Thymus (tissue), 11 donors: ENCODE results near the gene EVPL. TPM values are rescaled to one million over a fixed set of nuclear protein-coding genes. Genes with fewer than 3 reads are reported as not detected.
"Not testable (repeated sequence)": the region's sequence is repeated elsewhere in the genome, so short reads cannot be mapped to it uniquely, and the experiment has no call there.

ENCODE experiments used
- DNase-seq, 9 donors: peaks; one replicate each; pipeline ENCODE4 v3.0.0-alpha.2; 2013; ENCODE audit warnings: low spot score in 9 of 9, low read depth in 6 of 9, missing footprints in 1 of 9
- H3K27ac ChIP-seq, 2 donors: one replicate each; pipeline ENCODE4 v1.5.1; 2013; ENCODE audit warnings: control low read depth in 1 of 2, low read depth in 1 of 2, low read length in 1 of 2, mild to moderate bottlenecking in 1 of 2, moderate library complexity in 1 of 2
- H3K27me3 ChIP-seq, 2 donors: one replicate each; pipeline ENCODE4 v1.5.1; 2013; ENCODE audit warnings: low read length in 1 of 2; ENCODE audit not compliant: control insufficient read depth in 2 of 2, insufficient read depth in 1 of 2
- H3K36me3 ChIP-seq, 2 donors: one replicate each; pipeline ENCODE4 v1.5.1; 2013; ENCODE audit warnings: low read length in 1 of 2, mild to moderate bottlenecking in 1 of 2, moderate library complexity in 1 of 2; ENCODE audit not compliant: control insufficient read depth in 2 of 2, insufficient read depth in 2 of 2
- H3K4me1 ChIP-seq, 2 donors: one replicate each; pipeline ENCODE4 v1.5.1; 2013; ENCODE audit warnings: low read length in 2 of 2; ENCODE audit not compliant: control insufficient read depth in 2 of 2, insufficient read depth in 2 of 2
- H3K4me3 ChIP-seq, 2 donors: one replicate each; pipeline ENCODE4 v1.5.1; 2013; ENCODE audit warnings: low read length in 2 of 2, control low read depth in 1 of 2, mild to moderate bottlenecking in 1 of 2
- H3K9me3 ChIP-seq, 2 donors: one replicate each; pipeline ENCODE4 v1.5.1; 2013; ENCODE audit warnings: low read length in 1 of 2, mild to moderate bottlenecking in 1 of 2; ENCODE audit not compliant: control insufficient read depth in 2 of 2, insufficient read depth in 1 of 2
- WGBS: extraction: QIAGEN DNeasy Blood & Tissue Kit; methylation state at CpG from one replicate; pipeline ENCODE4 v1.1.7; 2013; 5-methylcytosine and 5-hydroxymethylcytosine counted together
- polyA plus RNA-seq: library from polyadenylated mRNA; stranded (reverse); fragments of 200-250 nt; gene quantifications from one replicate; pipeline ENCODE4 v1.2.3, GENCODE V29; 2013
- total RNA-seq: library from RNA; stranded (reverse); fragments of 120-200 nt; gene quantifications from one replicate; pipeline ENCODE4 v1.2.4, GENCODE V29; 2013
- donor health status: healthy.

The EVPL gene
- total and polyA plus RNA-seq, 2 donors: 0.33 to 3.9 TPM

GRCh38 chr17:76049239-76049638 lies 22.1 kb upstream of the EVPL start:
- H3K27me3 ChIP-seq: no peaks in the 10 kb centered on the region
- H3K36me3 ChIP-seq: peaks cover 76 to 90% of the 10 kb centered on the region in 2 donors
- 98% methylated on average over 3 of the region's 3 CpGs for WGBS
- H3K4me3 ChIP-seq: no peak overlapping the region
- H3K4me1 ChIP-seq: no peaks in the 10 kb centered on the region
- H3K9me3 ChIP-seq: no peaks in the 10 kb centered on the region
- H3K27ac ChIP-seq: no peak overlapping the region
- DNase-seq: no peak

GRCh38 chr17:76048711-76049110 lies 21.6 kb upstream of the EVPL start:
- H3K9me3 ChIP-seq: no peaks in the 10 kb centered on the region
- no peaks in the 10 kb centered on the region for H3K27me3 ChIP-seq
- H3K4me1 ChIP-seq: no peaks in the 10 kb centered on the region
- no peak for DNase-seq
- H3K4me3 ChIP-seq: no peak overlapping the region
- peaks cover 76 to 90% of the 10 kb centered on the region in 2 donors for H3K36me3 ChIP-seq
- H3K27ac ChIP-seq: no peak overlapping the region
- WGBS: 84% methylated on average over 9 of the region's 9 CpGs

- no peak overlapping the region for H3K4me3 ChIP-seq
- no peak for DNase-seq
- H3K4me1 ChIP-seq: no peaks in the 10 kb centered on the region
- H3K36me3 ChIP-seq: peaks cover 76 to 90% of the 10 kb centered on the region in 2 donors
- H3K9me3 ChIP-seq: no peaks in the 10 kb centered on the region
- H3K27me3 ChIP-seq: no peaks in the 10 kb centered on the region
- no peak overlapping the region for H3K27ac ChIP-seq
- WGBS: 95% methylated on average over 9 of the region's 9 CpGs
These were observed 21.0 kb upstream of the EVPL start for GRCh38 chr17:76048025-76048605.

GRCh38 chr17:76046064-76046463 lies 19.0 kb upstream of the EVPL start:
- no peaks in the 10 kb centered on the region for H3K4me1 ChIP-seq
- no peaks in the 10 kb centered on the region for H3K9me3 ChIP-seq
- 94% methylated on average over 8 of the region's 8 CpGs for WGBS
- no peaks in the 10 kb centered on the region for H3K27me3 ChIP-seq
- peaks cover 90 to 94% of the 10 kb centered on the region in 2 donors for H3K36me3 ChIP-seq
- no peak overlapping the region for H3K27ac ChIP-seq
- no peak for DNase-seq
- H3K4me3 ChIP-seq: no peak overlapping the region

- not testable (repeated sequence) for H3K27me3 ChIP-seq, DNase-seq, H3K27ac ChIP-seq, H3K4me3 ChIP-seq, H3K4me1 ChIP-seq, H3K9me3 ChIP-seq
- 98% methylated on average over 11 of the region's 11 CpGs for WGBS
- H3K36me3 ChIP-seq: peaks cover 92 to 94% of the 10 kb centered on the region in 2 donors
These were observed 17.4 kb upstream of the EVPL start for GRCh38 chr17:76044475-76045007.

- H3K27me3 ChIP-seq, H3K4me3 ChIP-seq, DNase-seq, H3K27ac ChIP-seq, H3K9me3 ChIP-seq, H3K4me1 ChIP-seq: not testable (repeated sequence)
- 98% methylated on average over 3 of the region's 3 CpGs for WGBS
- H3K36me3 ChIP-seq: peaks cover 88 to 91% of the 10 kb centered on the region in 2 donors
These were observed 15.8 kb upstream of the EVPL start for GRCh38 chr17:76042868-76043267.

GRCh38 chr17:76040376-76040775 lies 13.3 kb upstream of the EVPL start:
- no peaks in the 10 kb centered on the region for H3K27me3 ChIP-seq
- DNase-seq: no peak
- no peak overlapping the region for H3K4me3 ChIP-seq
- no peaks in the 10 kb centered on the region for H3K9me3 ChIP-seq
- no peaks in the 10 kb centered on the region for H3K4me1 ChIP-seq
- H3K36me3 ChIP-seq: peaks cover 70 to 77% of the 10 kb centered on the region in 2 donors
- 94% methylated on average over 6 of the region's 6 CpGs for WGBS
- no peak overlapping the region for H3K27ac ChIP-seq

GRCh38 chr17:76039121-76039520 lies 12.0 kb upstream of the EVPL start:
- DNase-seq: no peak
- H3K27me3 ChIP-seq: no peaks in the 10 kb centered on the region
- H3K36me3 ChIP-seq: peaks cover 58 to 64% of the 10 kb centered on the region in 2 donors
- H3K4me1 ChIP-seq: peaks cover 0 to 3% of the 10 kb centered on the region in 2 donors
- WGBS: 95% methylated on average over 6 of the region's 6 CpGs
- no peak overlapping the region for H3K27ac ChIP-seq
- no peaks in the 10 kb centered on the region for H3K9me3 ChIP-seq
- H3K4me3 ChIP-seq: no peak overlapping the region

- no peak for DNase-seq
- H3K4me3 ChIP-seq: no peak overlapping the region
- H3K27ac ChIP-seq: no peak overlapping the region
- H3K9me3 ChIP-seq: peaks cover 0 to 4% of the 10 kb centered on the region in 2 donors
- H3K27me3 ChIP-seq: no peaks in the 10 kb centered on the region
- 97% methylated on average over 3 of the region's 3 CpGs for WGBS
- H3K36me3 ChIP-seq: peaks cover 47 to 54% of the 10 kb centered on the region in 2 donors
- peaks cover 0 to 3% of the 10 kb centered on the region in 2 donors for H3K4me1 ChIP-seq
These were observed 10.9 kb upstream of the EVPL start for GRCh38 chr17:76038050-76038449.
